H1 (cell line): ENCODE data around the gene CD96. TPM values are rescaled to one million over a fixed set of nuclear protein-coding genes. Genes with fewer than 3 reads are reported as not detected.

Experiments used
- FOSL1 ChIP-seq: IDR thresholded peaks from 2 replicates; pipeline ENCODE4 v1.6.1; 2011; ENCODE audit warnings: mild to moderate bottlenecking, low read depth, low read length, moderate library complexity; ENCODE audit not compliant: insufficient read depth
- KDM4A ChIP-seq: IDR thresholded peaks from one replicate; pipeline ENCODE4 v1.7.1; 2012; ENCODE audit warnings: low read depth, mild to moderate bottlenecking, moderate library complexity, low read length, inconsistent platforms; ENCODE audit not compliant: severe bottlenecking
- NANOG ChIP-seq: IDR thresholded peaks from 2 replicates; pipeline ENCODE4 v1.6.1; 2011; ENCODE audit warnings: low read length, low read depth, mild to moderate bottlenecking, inconsistent platforms; ENCODE audit not compliant: insufficient read depth, poor library complexity, severe bottlenecking
- TAF7 ChIP-seq: optimal IDR thresholded peaks from 2 replicates; pipeline ENCODE3; 2011; ENCODE audit warnings: low read depth, mild to moderate bottlenecking, inconsistent platforms, low read length, moderate library complexity, borderline replicate concordance
- polyA plus RNA-seq, 7 experiments: library from polyadenylated mRNA; depleted of rRNA in 3 of 7; stranded (reverse) in 5 of 7; unstranded in 2 of 7; fragments of >200 nt in 5 of 7; fragments of 200-250 nt in 2 of 7; gene quantifications; 1 replicate in 5 of 7; 2 replicates in 1 of 7; 4 replicates in 1 of 7; pipeline versions ENCODE4 v1.2.1 to v1.2.3, GENCODE V29; 2011 to 2013; ENCODE audit warnings: missing spikeins in 2 of 7, mixed read lengths in 2 of 7
- total RNA-seq: library from RNA; stranded (reverse); fragmentation: NEBNext Ultra II Directional; extraction: Animal tissue kit (Norgen Biotek cat#: 25700); gene quantifications from 2 replicates; pipeline ENCODE4 v1.2.1, GENCODE V29; 2021

Gene CD96
- total and polyA plus RNA-seq, 2 of the 8 experiments (the other 6 are each of a cell fraction or from before 2014, with no cell fraction given): not detected

GRCh38 chr3:111585217-111585616, 43.2 kb downstream of the CD96 start (continued):
- no peak for TF ChIP-seq TAF7
- TF ChIP-seq KDM4A: no peak
- no peak for TF ChIP-seq NANOG
- TF ChIP-seq FOSL1: no peak
- TF ChIP-seq, all 59 proteins: peak for 0
